K562 (cell line): ENCODE measurements around the gene FGGY. TPM values are rescaled to one million over a fixed set of nuclear protein-coding genes. Genes with fewer than 3 reads are reported as not detected.
A peak's percentile ranks its signal among the peaks of the same experiment; 100 is the strongest.

Source experiments
- ATAC-seq: fragments of 200-7000 bp; cut with Tn5 transposase; 3 replicates; pipeline ENCODE4 v1.9.1; 2020; ENCODE audit warnings: moderate library complexity
- BruUV-seq: library from RNA; stranded (reverse); fragments of 400-500 nt; replicated peaks from 2 replicates; lab custom pipeline; 2021; lab: Mats Ljungman, UMichigan
- CTCF ChIA-PET: fragments of 300-600 bp; formaldehyde crosslinking; extraction: SDS; loops from one replicate; lab custom pipeline; 2021; ENCODE audit warnings: low intra/inter-chr PET ratio; lab: Yijun Ruan, JAX
- POLR2A ChIA-PET: fragments of 300-600, 350-650 bp; sonication (Branson Sonifier 250); formaldehyde crosslinking; extraction: SDS; loops from one replicate; lab custom pipeline; 2021; ENCODE audit warnings: antibody characterized with exemption, inconsistent platforms; lab: Yijun Ruan, JAX
- DNase-seq, 4 experiments: peaks; one replicate each; pipeline versions ENCODE4 v3.0.0 to v3.0.0-alpha.2; 2011 to 2018; ENCODE audit warnings: low spot score in 3 of 4, mixed read lengths in 3 of 4; ENCODE audit errors: extremely low read depth in 1 of 4
- FAIRE-seq: peaks from 2 replicates; lab custom pipeline; 2011; peaks lifted over from hg19 to GRCh38; lab: Jason Lieb, UNC
- H2AFZ ChIP-seq: 2 replicates; pipeline ENCODE4 v1.6.0; 2011; ENCODE audit warnings: low read depth, low read length, control low read depth, inconsistent platforms
- H3K27ac ChIP-seq: fragments of 200-600 bp; 3 replicates; pipeline ENCODE4 v1.8.0; 2011; ENCODE audit warnings: low read depth, mild to moderate bottlenecking, control low read depth, inconsistent platforms, low read length, moderate library complexity, mixed read lengths; ENCODE audit errors: extremely low read depth
- H3K27me3 ChIP-seq, 2 experiments: fragments of 300-600 bp in 1 of 2; 2 replicates in 1 of 2; 3 replicates in 1 of 2; pipeline versions ENCODE4 v1.6.0 to v1.8.0; 2011; ENCODE audit warnings: inconsistent platforms in 2 of 2, low read length in 2 of 2, mild to moderate bottlenecking in 1 of 2, mixed read lengths in 1 of 2, moderate library complexity in 1 of 2; ENCODE audit not compliant: control insufficient read depth in 2 of 2, insufficient read depth in 2 of 2
- H3K36me3 ChIP-seq: fragments of 300-600 bp; 3 replicates; pipeline ENCODE4 v1.8.0; 2011; ENCODE audit warnings: mild to moderate bottlenecking, low read length, inconsistent platforms; ENCODE audit not compliant: control insufficient read depth, insufficient read depth
- H3K4me1 ChIP-seq, 2 experiments: fragments of 200-600 bp in 1 of 2; replicated peaks in 1 of 2; 2 replicates in 1 of 2; 3 replicates in 1 of 2; pipeline versions ENCODE4 v1.5.1 to v1.8.0; 2011; ENCODE audit warnings: inconsistent platforms in 2 of 2, low read length in 2 of 2, mild to moderate bottlenecking in 1 of 2, mixed read lengths in 1 of 2, moderate library complexity in 1 of 2; ENCODE audit not compliant: control insufficient read depth in 2 of 2, insufficient read depth in 2 of 2
- H3K4me2 ChIP-seq: 2 replicates; pipeline ENCODE4 v1.6.1; 2011; ENCODE audit warnings: low read length, control low read depth, inconsistent platforms, mixed read lengths; ENCODE audit not compliant: insufficient read depth
- H3K4me3 ChIP-seq: fragments of 200-600 bp; sonication (generic), shearing (Covaris generic); 2 replicates; pipeline ENCODE4 v1.5.1; 2016; ENCODE audit warnings: control low read depth, inconsistent platforms
- H3K79me2 ChIP-seq: fragments of 200-600 bp; 3 replicates; pipeline ENCODE4 v1.8.0; 2011; ENCODE audit warnings: low read length, inconsistent platforms; ENCODE audit not compliant: control insufficient read depth, insufficient read depth
- H3K9ac ChIP-seq, 2 experiments: 2 replicates each; pipeline versions ENCODE4 v1.6.0 to v1.6.1; 2011; ENCODE audit warnings: low read depth in 2 of 2, low read length in 2 of 2, control low read depth in 1 of 2, inconsistent platforms in 1 of 2, mild to moderate bottlenecking in 1 of 2, mixed read lengths in 1 of 2; ENCODE audit not compliant: insufficient read depth in 1 of 2
- H3K9me1 ChIP-seq: one replicate; pipeline ENCODE4 v1.6.0; 2011; ENCODE audit warnings: inconsistent platforms, mild to moderate bottlenecking, low read length, moderate library complexity; ENCODE audit not compliant: control insufficient read depth, insufficient read depth
- H3K9me3 ChIP-seq: replicated peaks from 2 replicates; pipeline ENCODE4 v1.5.1; 2011; ENCODE audit warnings: low read depth, low read length, inconsistent platforms; ENCODE audit not compliant: control insufficient read depth, insufficient read depth
- H4K20me1 ChIP-seq: replicated peaks from 2 replicates; pipeline ENCODE4 v1.6.1; 2011; ENCODE audit warnings: low read length, inconsistent platforms, mixed read lengths; ENCODE audit not compliant: control insufficient read depth, insufficient read depth
- BHLHE40 ChIP-seq: IDR thresholded peaks from 2 replicates; pipeline ENCODE4 v1.6.1; 2011; ENCODE audit warnings: low read length, improper control_type of control experiment
- CBX8 ChIP-seq: fragments of 200-600 bp; sonication (generic); IDR thresholded peaks from 2 replicates; pipeline ENCODE4 v1.6.1; 2012; ENCODE audit warnings: borderline replicate concordance, mixed run types, low read depth, mild to moderate bottlenecking, moderate library complexity, mixed read lengths, low read length, control low read depth, inconsistent platforms; ENCODE audit not compliant: poor library complexity, severe bottlenecking; ENCODE audit errors: extremely low read depth
- CEBPG ChIP-seq, 3 experiments: fragments of 200-800 bp in 1 of 3; sonication (Bioruptor generic) in 1 of 3; sonication (generic) in 1 of 3; formaldehyde crosslinking in 1 of 3; IDR thresholded peaks in 2 of 3; conservative IDR thresholded peaks in 1 of 3; 2 replicates each; pipeline versions ENCODE4 v1.6.1 to v1.8.0; 2016 to 2022; ENCODE audit warnings: missing compliant biosample characterization in 2 of 3, missing genetic modification characterization in 2 of 3, mild to moderate bottlenecking in 1 of 3, missing genetic modification reagents in 1 of 3
- CREB1 ChIP-seq, 2 experiments: sonication (generic) in 1 of 2; formaldehyde crosslinking in 1 of 2; IDR thresholded peaks; 2 replicates each; pipeline versions ENCODE4 v1.6.1 to v1.8.0; 2012 to 2022; ENCODE audit warnings: inconsistent platforms in 1 of 2, mild to moderate bottlenecking in 1 of 2, missing genetic modification reagents in 1 of 2, moderate library complexity in 1 of 2
- ELF2 ChIP-seq: fragments of 250-450 bp; sonication (Bioruptor Pico); IDR thresholded peaks from 2 replicates; pipeline ENCODE4 v1.5.0; 2021; ENCODE audit warnings: mild to moderate bottlenecking
- EWSR1 ChIP-seq: fragments of 450-650 bp; IDR thresholded peaks from 2 replicates; pipeline ENCODE4 v1.6.1; 2018; ENCODE audit warnings: borderline replicate concordance, mild to moderate bottlenecking, low read depth, moderate library complexity; ENCODE audit not compliant: partially characterized antibody
- MIER1 ChIP-seq: fragments of 450-650 bp; IDR thresholded peaks from 2 replicates; pipeline ENCODE4 v1.6.1; 2016; ENCODE audit warnings: antibody characterized with exemption, mild to moderate bottlenecking, low read depth
- SETDB1 ChIP-seq: IDR thresholded peaks from one replicate; pipeline ENCODE4 v1.6.1; 2012; ENCODE audit warnings: low read length, control low read depth, inconsistent platforms
- SNAPC5 ChIP-seq: fragments of 250-450 bp; sonication (Bioruptor Pico); IDR thresholded peaks from 2 replicates; pipeline ENCODE4 v1.8.0; 2021; ENCODE audit warnings: moderate library complexity, mild to moderate bottlenecking, inconsistent platforms
- YY1 ChIP-seq, 3 experiments: IDR thresholded peaks; 2 replicates each; pipeline ENCODE4 v1.6.1; 2011; ENCODE audit warnings: low read length in 2 of 3, mild to moderate bottlenecking in 2 of 3, moderate library complexity in 2 of 3, borderline replicate concordance in 1 of 3, control low read depth in 1 of 3, low read depth in 1 of 3; ENCODE audit not compliant: insufficient read depth in 3 of 3, insufficient replicate concordance in 2 of 3, control insufficient read depth in 1 of 3, insufficient read length in 1 of 3; ENCODE audit errors: extremely low read depth in 1 of 3
- ZKSCAN3 ChIP-seq: fragments of 250-450 bp; sonication (Bioruptor Pico); IDR thresholded peaks from 2 replicates; pipeline ENCODE4 v1.4.0; 2020
- whole genome bisulfite sequencing: fragments of 100-300 bp; shearing (Covaris generic); methylation state at CpG from one replicate; pipeline ENCODE4 v1.1.6; 2016; ENCODE audit warnings: low coverage, mixed read lengths; ENCODE audit not compliant: insufficient coverage; ENCODE audit errors: missing lambda C conversion rate; 5-methylcytosine and 5-hydroxymethylcytosine counted together
- in situ Hi-C: fragments of 300-500 bp; cut with MboI; formaldehyde crosslinking; loops from 4 replicates; pipeline ENCODE4 v1.15.0; 2018; ENCODE audit warnings: inconsistent platforms, mixed read lengths
- intact Hi-C: fragments of 100-400 bp; cut with micrococcal nuclease; formaldehyde crosslinking; loops from 2 replicates; pipeline ENCODE4 v1.14.2; 2022
- polyA plus RNA-seq, 8 experiments: library from polyadenylated mRNA; depleted of rRNA in 4 of 8; stranded (reverse) in 5 of 8; unstranded in 3 of 8; fragments of >200 nt; fragmentation: Nextera tagmentation in 2 of 8; fragmentation: Illumina TruSeq in 1 of 8; extraction: Ambion mirVana in 2 of 8; extraction: Trizol in 1 of 8; gene quantifications; 2 replicates each; pipeline versions ENCODE4 v1.2.1 to v1.2.3, GENCODE V29; 2011 to 2014; ENCODE audit warnings: inconsistent platforms in 1 of 8, missing spikeins in 1 of 8
- total RNA-seq, 7 experiments: library from RNA; depleted of rRNA in 6 of 7; stranded (reverse); fragments of >200 nt in 6 of 7; fragmentation: Illumina TruSeq in 2 of 7; extraction: Trizol in 2 of 7; gene quantifications; 2 replicates each; pipeline versions ENCODE4 v1.2.1 to v1.2.3, GENCODE V29; 2011 to 2021; ENCODE audit warnings: low replicate concordance in 1 of 7

Gene FGGY
- total and polyA plus RNA-seq, 9 of the 15 experiments (the other 6 are each of a cell fraction or from before 2014, with no cell fraction given): 9.7 to 19.2 (median 12.6) TPM

GRCh38 chr1:59487335-59488031, 190.6 kb downstream of the FGGY start:
- Histone ChIP-seq H3K9me1 (no peaks in the 10 kb centered on the region), H3K4me3 (no peak overlapping the region), H3K9ac (no peak overlapping the region), H4K20me1 (no peaks in the 10 kb centered on the region), H2AFZ (no peak overlapping the region), H3K27ac (no peak overlapping the region), H3K79me2 (no peaks in the 10 kb centered on the region), H3K27me3 (no peaks in the 10 kb centered on the region), H3K9me3 (no peaks in the 10 kb centered on the region), H3K4me1 (peaks cover 0 to 6% of the 10 kb centered on the region in 2 experiments; a peak in 2 of 5 replicates), H3K4me2 (no peak overlapping the region), H3K36me3 (no peaks in the 10 kb centered on the region)
- in situ Hi-C loops (no loop called here), intact Hi-C loops (no loop called here)
- CTCF ChIA-PET: no interaction called here
- WGBS: 0% methylated on average over 1 of the region's 2 CpGs
- POLR2A ChIA-PET: interaction anchor here (1.1 kb wide), 1 partner anchor 10 kb away, joined by 3 read pairs; no protein-coding TSS in a partner anchor
- 0 out of 3 replicates have a peak, but pooled peaks have one; percentile 36 for ATAC-seq
- TF ChIP-seq CEBPG (CRISPR knock-in tag; IDR thresholded peaks at IDR 0.05) (no peak), CEBPG (tag; conservative IDR thresholded peaks at IDR 0.05 in 1 of 2, IDR thresholded peaks at IDR 0.05 in 1 of 2) (0 out of 4 replicates have a peak, but pooled peaks of 1 of the 2 experiments have one; percentile 16), MIER1 (no peak)
- no TSS peak for BruUV-seq
- peak in 1 of 4 experiments; percentile 15 for DNase-seq
- FAIRE-seq: peak; percentile 6

GRCh38 chr1:59492500-59492899, 195.6 kb downstream of the FGGY start:
- intact Hi-C loops: no loop called here
- ChIA-PET CTCF (no interaction called here), POLR2A (no interaction called here)
- H3K4me1 ChIP-seq: no peaks in the 10 kb centered on the region
- H3K9me1 ChIP-seq: no peaks in the 10 kb centered on the region
- H3K9ac ChIP-seq: no peak overlapping the region
- no peak overlapping the region for H3K4me3 ChIP-seq
- no peak for ATAC-seq
- H3K27ac ChIP-seq: no peak overlapping the region
- no peaks in the 10 kb centered on the region for H3K27me3 ChIP-seq
- no peak overlapping the region for H3K4me2 ChIP-seq
- no peaks in the 10 kb centered on the region for H3K36me3 ChIP-seq
- no peak for DNase-seq
- H4K20me1 ChIP-seq: no peaks in the 10 kb centered on the region
- H3K9me3 ChIP-seq: no peaks in the 10 kb centered on the region
- H3K79me2 ChIP-seq: no peaks in the 10 kb centered on the region
- in situ Hi-C loops: no loop called here
- WGBS: 0% methylated on average over 1 of the region's 1 CpG
- FAIRE-seq: no peak
- H2AFZ ChIP-seq: no peak overlapping the region
- no TSS peak for BruUV-seq
- no peak for TF ChIP-seq YY1 (IDR thresholded peaks at IDR 0.05; ENCODE audit: borderline replicate concordance in 1 of 3, control insufficient read depth in 1 of 3, extremely low read depth in 1 of 3, insufficient read depth in 3 of 3, insufficient read length in 1 of 3, insufficient replicate concordance in 2 of 3, low read depth in 1 of 3, low read length in 2 of 3)
- TF ChIP-seq SNAPC5 (CRISPR knock-in tag): no peak
- no peak for TF ChIP-seq ZKSCAN3
- TF ChIP-seq CREB1 (IDR thresholded peaks at IDR 0.05): no peak
- no peak for TF ChIP-seq CREB1 (CRISPR knock-in tag; IDR thresholded peaks at IDR 0.05)
- no peak for TF ChIP-seq BHLHE40
- no peak for TF ChIP-seq EWSR1
- TF ChIP-seq CBX8: no peak
- no peak for TF ChIP-seq SETDB1
- TF ChIP-seq ELF2 (CRISPR knock-in tag): no peak
